Stimulated activated naive CD8-positive, alpha-beta T cell treated with anti-CD3 and anti-CD28 coated beads, Interleukin-15, amount 100 ng/mL, for 72 hours (primary cell): ENCODE results near the gene GPI.
A peak's percentile ranks its signal among the peaks of the same experiment; 100 is the strongest.

ENCODE experiments used
- ATAC-seq: fragments of 150-1000 bp; cut with Tn5 transposase; 2 replicates; pipeline ENCODE4 v1.10.0; 2021; ENCODE audit warnings: mild to moderate bottlenecking, moderate library complexity
- DNase-seq, 2 donors: peaks; one replicate each; pipeline ENCODE4 v3.0.0; 2021 to 2022
- H3K27ac Mint-ChIP-seq, 2 donors: one replicate each; pipeline ENCODE4 v1.8.0; 2022; ENCODE audit warnings: mild to moderate bottlenecking in 2 of 2, mixed read lengths in 2 of 2, moderate library complexity in 2 of 2
- H3K27me3 Mint-ChIP-seq: one replicate; pipeline ENCODE4 v1.8.0; 2022; ENCODE audit warnings: mixed read lengths
- H3K4me1 Mint-ChIP-seq: one replicate; pipeline ENCODE4 v1.8.0; 2022; ENCODE audit warnings: mild to moderate bottlenecking, mixed read lengths
- H3K4me3 Mint-ChIP-seq, 2 donors: one replicate each; pipeline ENCODE4 v1.8.0; 2022; ENCODE audit warnings: mild to moderate bottlenecking in 2 of 2, mixed read lengths in 2 of 2, moderate library complexity in 1 of 2
- H3K9me3 Mint-ChIP-seq, 2 donors: one replicate each; pipeline ENCODE4 v1.8.0; 2022; ENCODE audit warnings: mixed read lengths in 2 of 2

GPI gene

DNA sequence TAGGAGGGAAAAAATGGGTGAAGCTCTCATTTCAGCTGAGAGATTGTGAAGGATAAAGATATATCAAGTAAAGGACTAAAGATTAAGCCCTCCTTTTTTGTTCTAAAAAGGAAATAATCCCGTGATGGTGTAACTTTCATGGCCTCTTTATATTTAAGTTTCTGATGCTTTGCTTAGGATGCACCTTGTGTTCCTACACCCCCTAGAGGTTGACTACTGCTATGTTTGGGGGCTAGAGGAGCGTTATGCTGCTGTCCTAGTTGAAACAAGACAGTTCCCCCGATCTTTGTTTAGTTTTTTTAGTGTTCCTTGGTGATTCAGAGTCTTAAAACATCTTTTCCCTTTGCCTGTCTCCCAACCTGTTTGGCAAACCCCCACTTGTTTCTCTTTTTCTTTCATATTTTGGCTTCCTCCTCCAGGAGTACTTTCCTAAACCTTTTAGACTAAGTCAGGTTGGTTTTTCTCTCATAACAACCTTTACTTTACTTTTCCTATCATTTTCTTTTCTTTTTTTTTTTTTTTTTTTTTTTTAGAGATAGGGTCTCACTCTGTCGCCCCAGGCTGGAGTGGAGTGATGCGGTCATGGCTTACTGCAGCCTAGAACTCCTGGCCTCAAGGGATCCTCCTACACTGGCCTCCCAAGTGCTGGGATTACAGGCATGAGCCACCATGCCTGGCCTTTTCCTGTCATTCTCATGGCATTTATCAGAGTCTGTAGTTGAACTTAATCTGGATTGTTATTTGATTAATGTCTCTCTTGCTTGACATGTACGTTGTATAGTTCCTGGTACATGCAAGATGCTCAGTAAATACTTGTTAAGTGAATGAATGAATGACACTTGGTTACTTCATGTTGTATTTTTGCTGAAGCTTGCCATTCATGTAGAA lies 66.0 kb downstream of the GPI start:
- H3K4me3 Mint-ChIP-seq: peak overlapping the region; percentile 34 to 95
- H3K9me3 Mint-ChIP-seq: no peaks in the 10 kb centered on the region
- DNase-seq (peak; percentile 31 to 53), ATAC-seq (peak; percentile 63)
- peaks cover 36% of the 10 kb centered on the region for H3K4me1 Mint-ChIP-seq
- no peaks in the 10 kb centered on the region for H3K27me3 Mint-ChIP-seq
- H3K27ac Mint-ChIP-seq: peak overlapping the region in 1 of 2 donors; percentile 73

DNA sequence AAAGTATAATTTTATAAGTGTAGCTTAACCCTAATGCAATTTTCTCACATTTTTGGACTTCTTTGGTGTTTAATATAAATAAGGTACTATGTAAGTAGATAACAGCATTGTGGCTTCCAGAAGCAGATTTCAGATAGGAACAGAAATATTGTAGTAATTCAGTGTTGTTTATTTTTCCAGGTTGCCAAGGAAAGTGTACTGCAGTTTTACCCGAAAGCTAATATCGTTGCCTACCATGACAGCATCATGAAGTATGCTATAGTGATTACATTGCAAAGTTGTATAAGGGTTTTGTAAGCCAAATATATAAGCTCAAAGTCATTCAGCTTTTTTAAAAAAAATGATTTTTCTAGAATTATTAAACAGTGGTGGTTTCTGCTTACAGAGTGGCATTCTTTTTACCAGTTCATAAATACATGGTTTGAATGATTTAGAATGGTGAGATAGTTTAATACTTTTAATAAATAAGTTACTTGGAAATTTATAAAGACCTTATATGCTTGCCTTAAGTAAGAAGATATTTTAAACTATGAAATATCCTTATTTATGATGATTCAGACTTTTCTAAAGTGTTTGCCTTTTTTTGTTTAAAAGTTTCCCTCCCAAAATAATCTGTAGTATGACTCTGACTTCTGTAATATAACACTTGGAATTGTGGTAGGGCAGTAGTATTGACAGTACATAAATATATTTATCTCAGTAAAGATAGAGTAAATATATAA lies 66.8 kb downstream of the GPI start:
- no peaks in the 10 kb centered on the region for H3K9me3 Mint-ChIP-seq
- no peak for DNase-seq
- no peaks in the 10 kb centered on the region for H3K27me3 Mint-ChIP-seq
- no peak for ATAC-seq
- H3K4me3 Mint-ChIP-seq: no peak overlapping the region
- no peak overlapping the region for H3K27ac Mint-ChIP-seq
- peaks cover 36% of the 10 kb centered on the region for H3K4me1 Mint-ChIP-seq

DNA sequence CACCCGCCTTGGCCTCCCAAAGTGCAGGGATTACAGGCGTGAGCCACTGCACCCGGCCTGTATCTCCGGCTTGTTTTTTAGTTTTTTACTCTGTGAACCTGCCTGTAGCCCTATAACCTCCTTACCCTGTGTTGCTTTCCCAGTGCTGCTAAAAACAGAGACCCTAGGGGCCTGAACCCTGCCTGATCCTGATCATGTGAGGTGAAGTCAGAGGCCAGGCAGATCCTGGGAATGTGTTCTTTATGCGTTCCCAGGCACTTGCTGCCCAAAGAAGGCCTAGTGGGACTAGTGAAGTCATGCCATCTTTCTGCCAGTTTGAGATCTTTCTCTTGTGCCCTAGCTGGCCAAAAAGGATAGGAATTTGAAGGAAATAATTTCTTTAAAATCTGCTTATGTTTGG lies 67.8 kb downstream of the GPI start:
- Mint-ChIP-seq H3K4me3 (no peak overlapping the region), H3K27ac (peak overlapping the region in 1 of 2 donors; percentile 52), H3K4me1 (peaks cover 35% of the 10 kb centered on the region), H3K9me3 (no peaks in the 10 kb centered on the region), H3K27me3 (no peaks in the 10 kb centered on the region)
- DNase-seq (no peak), ATAC-seq (no peak)

DNA sequence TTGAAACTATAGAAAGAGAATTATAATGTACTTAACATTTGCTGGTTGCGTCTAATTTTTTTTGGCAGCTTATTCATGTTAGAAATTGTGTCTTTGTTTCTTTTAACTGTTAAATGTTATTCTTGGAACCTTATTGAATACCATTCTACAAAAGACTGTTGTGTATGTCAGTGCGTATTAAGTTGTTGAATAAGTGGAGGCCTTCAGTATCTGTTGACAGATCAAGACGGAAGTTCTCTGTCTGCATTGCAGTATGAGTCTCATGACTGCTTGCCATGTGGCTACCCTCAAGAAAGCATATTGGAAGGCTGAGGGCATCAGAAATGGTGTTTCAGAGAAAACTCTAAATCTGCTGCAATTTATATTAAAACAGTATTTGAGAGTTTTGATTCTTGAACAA lies 71.7 kb downstream of the GPI start:
- H3K27me3 Mint-ChIP-seq: no peaks in the 10 kb centered on the region
- DNase-seq (no peak), ATAC-seq (no peak)
- no peaks in the 10 kb centered on the region for H3K9me3 Mint-ChIP-seq
- H3K4me3 Mint-ChIP-seq: no peak overlapping the region
- no peak overlapping the region for H3K27ac Mint-ChIP-seq
- H3K4me1 Mint-ChIP-seq: peaks cover 10% of the 10 kb centered on the region

DNA sequence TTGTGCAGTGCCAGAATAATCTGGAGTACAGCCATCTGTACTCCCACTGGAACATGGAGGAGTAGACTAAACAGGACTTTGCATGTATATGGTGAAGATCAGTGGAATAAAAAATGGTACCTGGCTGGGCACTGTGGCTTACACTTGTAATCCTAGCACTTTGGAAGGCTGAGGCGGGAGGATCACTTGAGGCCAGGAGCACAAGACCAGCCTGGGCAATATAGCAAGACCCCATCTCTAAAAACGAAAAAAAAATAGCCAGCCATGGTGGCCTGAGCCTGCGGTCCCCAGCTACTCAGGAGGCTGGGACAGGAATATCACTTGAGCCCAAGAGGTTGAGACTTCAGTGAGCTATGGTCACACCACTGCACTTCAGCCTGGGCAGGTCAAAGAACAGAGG lies 83.2 kb downstream of the GPI start:
- DNase-seq (no peak), ATAC-seq (no peak)
- H3K4me1 Mint-ChIP-seq: peaks cover 10% of the 10 kb centered on the region
- no peak overlapping the region for H3K4me3 Mint-ChIP-seq
- H3K27ac Mint-ChIP-seq: no peak overlapping the region
- no peaks in the 10 kb centered on the region for H3K27me3 Mint-ChIP-seq
- no peaks in the 10 kb centered on the region for H3K9me3 Mint-ChIP-seq
